NCI-H345 treated with DMSO at 0.1 percent for 48 hours (cell line): ENCODE data around the gene ALPL.

Experiments
- DNase-seq: peaks from one replicate; lab custom pipeline; 2025; ENCODE audit not compliant: unreplicated experiment; lab: John Stamatoyannopoulos, UW

The ALPL gene

GRCh38 chr1:21574466-21575151 is 65.4 kb downstream of the ALPL start:
- DNase-seq = peak; percentile 91

GRCh38 chr1:21575351-21575942 is 66.2 kb downstream of the ALPL start:
- no peak for DNase-seq

- no peak for DNase-seq
Measured at GRCh38 chr1:21576031-21576797, 67.0 kb downstream of the ALPL start.

GRCh38 chr1:21576798-21577187 is 67.6 kb downstream of the ALPL start:
- no peak for DNase-seq

GRCh38 chr1:21577324-21577723 is 68.1 kb downstream of the ALPL start:
- no peak for DNase-seq

GRCh38 chr1:21577933-21578332 is 68.7 kb downstream of the ALPL start:
- no peak for DNase-seq

GRCh38 chr1:21579791-21580190 is 70.6 kb downstream of the ALPL start:
- peak; percentile 63 for DNase-seq

GRCh38 chr1:21584096-21584495 is 74.9 kb downstream of the ALPL start:
- no peak for DNase-seq

- no peak for DNase-seq
Measured at GRCh38 chr1:21585037-21585436, 75.8 kb downstream of the ALPL start.

- no peak for DNase-seq
Measured at GRCh38 chr1:21586222-21586621, 77.0 kb downstream of the ALPL start.

- no peak for DNase-seq
Measured at GRCh38 chr1:21586846-21587601, 77.8 kb downstream of the ALPL start.

GRCh38 chr1:21587602-21587953 is 78.4 kb downstream of the ALPL start:
- no peak for DNase-seq

GRCh38 chr1:21589618-21590017 is 80.4 kb downstream of the ALPL start:
- DNase-seq = no peak

- peak; percentile 24 for DNase-seq
Measured at GRCh38 chr1:21590126-21590880, 81.1 kb downstream of the ALPL start.

GRCh38 chr1:21590934-21591333 is 81.7 kb downstream of the ALPL start:
- no peak for DNase-seq

GRCh38 chr1:21592086-21592865 is 83.1 kb downstream of the ALPL start:
- no peak for DNase-seq

GRCh38 chr1:21593231-21593630 is 84.0 kb downstream of the ALPL start:
- no peak for DNase-seq

- DNase-seq = no peak
Measured at GRCh38 chr1:21594501-21594900, 85.3 kb downstream of the ALPL start.

GRCh38 chr1:21594935-21595897 is 86.0 kb downstream of the ALPL start:
- DNase-seq = peak; percentile 1
